Natural killer cell (primary cell): ENCODE results near the gene SULT1C3. TPM values are rescaled to one million over a fixed set of nuclear protein-coding genes. Genes with fewer than 3 reads are reported as not detected.

Experiments used
- ATAC-seq, 3 donors: fragments of 150-1000 bp in 2 of 3; fragments of 200-7000 bp in 1 of 3; cut with Tn5 transposase; 1 replicate in 1 of 3; 2 replicates in 2 of 3; pipeline ENCODE4 v1.10.0; 2021; ENCODE audit warnings: mild to moderate bottlenecking in 2 of 3, moderate library complexity in 2 of 3
- DNase-seq, 2 donors: peaks; one replicate each; pipeline versions ENCODE4 v3.0.0 to v3.0.0-alpha.2; 2013 to 2021; ENCODE audit warnings: mixed read lengths in 1 of 2
- H3K27ac ChIP-seq: one replicate; pipeline ENCODE4 v1.5.1; 2013; ENCODE audit warnings: mild to moderate bottlenecking, low read length
- H3K27me3 ChIP-seq: one replicate; pipeline ENCODE4 v1.6.1; 2013; ENCODE audit warnings: low read length; ENCODE audit not compliant: control insufficient read depth, insufficient read depth
- H3K36me3 ChIP-seq: one replicate; pipeline ENCODE4 v1.6.1; 2013; ENCODE audit warnings: low read length; ENCODE audit not compliant: control insufficient read depth, insufficient read depth
- H3K4me1 ChIP-seq: one replicate; pipeline ENCODE4 v1.6.1; 2013; ENCODE audit warnings: low read length; ENCODE audit not compliant: control insufficient read depth, insufficient read depth
- H3K4me3 ChIP-seq: one replicate; pipeline ENCODE4 v1.5.1; 2013; ENCODE audit warnings: low read length
- H3K9me3 ChIP-seq: one replicate; pipeline ENCODE4 v1.6.1; 2013; ENCODE audit warnings: low read length; ENCODE audit not compliant: control insufficient read depth, insufficient read depth
- H3K27ac Mint-ChIP-seq, 2 donors: one replicate each; pipeline ENCODE4 v1.8.0; 2022; ENCODE audit warnings: mild to moderate bottlenecking in 2 of 2, mixed read lengths in 2 of 2, moderate library complexity in 1 of 2
- H3K27me3 Mint-ChIP-seq, 2 donors: one replicate each; pipeline ENCODE4 v1.8.0; 2022; ENCODE audit warnings: low read depth in 2 of 2, mixed read lengths in 2 of 2
- H3K36me3 Mint-ChIP-seq: one replicate; pipeline ENCODE4 v1.8.0; 2022; ENCODE audit warnings: mixed read lengths
- H3K4me1 Mint-ChIP-seq, 2 donors: one replicate each; pipeline ENCODE4 v1.8.0; 2022; ENCODE audit warnings: mixed read lengths in 2 of 2
- H3K4me3 Mint-ChIP-seq: one replicate; pipeline ENCODE4 v1.8.0; 2022; ENCODE audit warnings: mild to moderate bottlenecking, moderate library complexity, mixed read lengths
- H3K9me3 Mint-ChIP-seq, 2 donors: one replicate each; pipeline ENCODE4 v1.8.0; 2022; ENCODE audit warnings: mixed read lengths in 2 of 2
- CTCF ChIP-seq: fragments of 200-600 bp; IDR thresholded peaks from one replicate; pipeline ENCODE4 v1.8.0; 2022; ENCODE audit warnings: antibody characterized with exemption
- WGBS: methylation state at CpG from one replicate; pipeline ENCODE4 v1.1.7; 2013; ENCODE audit warnings: missing lambda C conversion rate; ENCODE audit not compliant: insufficient coverage; 5-methylcytosine and 5-hydroxymethylcytosine counted together
- intact Hi-C: fragments of 100-400 bp; cut with micrococcal nuclease; formaldehyde crosslinking; loops from one replicate; pipeline ENCODE4 v1.14.2; 2022
- total RNA-seq, 4 donors: library from RNA; stranded (reverse); fragments of 120-200 nt in 1 of 4; gene quantifications; one replicate each; pipeline versions ENCODE4 v1.2.3 to v1.2.4, GENCODE V29; 2013 to 2022

SULT1C3 gene
- total RNA-seq, 3 donors from 2014 or later (not counting 1 experiment from before 2014, with no cell fraction given), result not detected

GRCh38 chr2:108199726-108200125, 40.0 kb upstream of the SULT1C3 start:
- Histone ChIP-seq H3K36me3 (no peaks in the 10 kb centered on the region), H3K9me3 (no peaks in the 10 kb centered on the region), H3K4me1 (no peaks in the 10 kb centered on the region), H3K27me3 (no peaks in the 10 kb centered on the region), H3K27ac (no peak overlapping the region), H3K4me3 (no peak overlapping the region)
- ATAC-seq (no peak), DNase-seq (no peak)
- Mint-ChIP-seq H3K9me3 (peaks cover 7 to 11% of the 10 kb centered on the region in 2 donors), H3K36me3 (no peaks in the 10 kb centered on the region), H3K27me3 (no peaks in the 10 kb centered on the region), H3K4me3 (no peak overlapping the region), H3K27ac (no peak overlapping the region), H3K4me1 (no peaks in the 10 kb centered on the region)
- no peak for TF ChIP-seq CTCF
- intact Hi-C loops, result no loop called here

GRCh38 chr2:108200569-108200968, 39.2 kb upstream of the SULT1C3 start:
- no peak overlapping the region for H3K27ac ChIP-seq

GRCh38 chr2:108212671-108213070, 27.1 kb upstream of the SULT1C3 start:
- H3K9me3 Mint-ChIP-seq, result peaks cover 6 to 7% of the 10 kb centered on the region in 2 donors
- H3K27ac ChIP-seq, result no peak overlapping the region
- no peak for TF ChIP-seq CTCF

More at GRCh38 chr2:108200569-108200968, 39.2 kb upstream of the SULT1C3 start:
- Mint-ChIP-seq H3K27me3 (no peaks in the 10 kb centered on the region), H3K36me3 (no peaks in the 10 kb centered on the region), H3K4me3 (no peak overlapping the region), H3K4me1 (no peaks in the 10 kb centered on the region), H3K27ac (no peak overlapping the region), H3K9me3 (peaks cover 7 to 11% of the 10 kb centered on the region in 2 donors)
- Histone ChIP-seq H3K27me3 (no peaks in the 10 kb centered on the region), H3K4me1 (no peaks in the 10 kb centered on the region), H3K36me3 (no peaks in the 10 kb centered on the region), H3K4me3 (no peak overlapping the region), H3K9me3 (no peaks in the 10 kb centered on the region)
- TF ChIP-seq CTCF, result no peak
- DNase-seq, result no peak
- no peak for ATAC-seq
- 90% methylated on average over 2 of the region's 7 CpGs for WGBS
- intact Hi-C loops, result no loop called here

GRCh38 chr2:108215794-108216211, 24.0 kb upstream of the SULT1C3 start:
- intact Hi-C loops, result no loop called here
- no peaks in the 10 kb centered on the region for H3K4me1 ChIP-seq
- Mint-ChIP-seq H3K27ac (no peak overlapping the region), H3K4me3 (no peak overlapping the region), H3K27me3 (no peaks in the 10 kb centered on the region), H3K9me3 (peaks cover 0 to 2% of the 10 kb centered on the region in 2 donors), H3K36me3 (no peaks in the 10 kb centered on the region), H3K4me1 (no peaks in the 10 kb centered on the region)
- 46% methylated on average over 3 of the region's 3 CpGs for WGBS
- H3K27ac ChIP-seq, result no peak overlapping the region
- no peaks in the 10 kb centered on the region for H3K27me3 ChIP-seq
- H3K4me3 ChIP-seq, result no peak overlapping the region
- ATAC-seq (no peak), DNase-seq (no peak)
- no peaks in the 10 kb centered on the region for H3K9me3 ChIP-seq
- TF ChIP-seq CTCF, result no peak
- no peaks in the 10 kb centered on the region for H3K36me3 ChIP-seq

More at GRCh38 chr2:108212671-108213070, 27.1 kb upstream of the SULT1C3 start:
- no peaks in the 10 kb centered on the region for H3K4me1 ChIP-seq
- no peaks in the 10 kb centered on the region for H3K9me3 ChIP-seq
- no peaks in the 10 kb centered on the region for H3K27me3 ChIP-seq
- H3K4me3 ChIP-seq, result no peak overlapping the region
- Mint-ChIP-seq H3K27ac (no peak overlapping the region), H3K4me3 (no peak overlapping the region), H3K27me3 (no peaks in the 10 kb centered on the region), H3K4me1 (no peaks in the 10 kb centered on the region), H3K36me3 (no peaks in the 10 kb centered on the region)
- WGBS, result 100% methylated on average over 2 of the region's 3 CpGs
- ATAC-seq, result no peak
- no peaks in the 10 kb centered on the region for H3K36me3 ChIP-seq
- intact Hi-C loops, result no loop called here
- DNase-seq, result no peak
